HCT116 (cell line): ENCODE data around the gene KLHL6. TPM values are rescaled to one million over a fixed set of nuclear protein-coding genes. Genes with fewer than 3 reads are reported as not detected.

ENCODE experiments used
- ATAC-seq: fragments of 200-7000 bp; cut with Tn5 transposase; 2 replicates; pipeline ENCODE4 v1.9.1; 2020; ENCODE audit warnings: mild to moderate bottlenecking, moderate library complexity
- BruUV-seq: library from RNA; stranded (reverse); fragments of 400-500 nt; replicated peaks from 2 replicates; lab custom pipeline; 2021; lab: Mats Ljungman, UMichigan
- CTCF ChIA-PET: fragments of 300-600 bp; sonication (Branson Sonifier 250); formaldehyde crosslinking; loops from one replicate; lab custom pipeline; 2021; ENCODE audit warnings: antibody characterized with exemption; lab: Charles Lee
- POLR2A ChIA-PET: fragments of 300-600, 350-600 bp; sonication (Branson Sonifier 250); formaldehyde crosslinking; loops from one replicate; lab custom pipeline; 2021; ENCODE audit warnings: antibody characterized with exemption; lab: Charles Lee
- RAD21 ChIA-PET, 2 experiments: fragments of 300-600 bp; sonication (Branson Sonifier 250); formaldehyde crosslinking; loops; one replicate each; lab custom pipeline; 2023; ENCODE audit warnings: low total read pairs in 2 of 2; ENCODE audit not compliant: uncharacterized antibody in 2 of 2, unreplicated experiment in 2 of 2, low non-redundant PET in 1 of 2; lab: Charles Lee
- DNase-seq: peaks from one replicate; pipeline ENCODE4 v3.0.0-alpha.2; 2010; ENCODE audit warnings: low read depth, low spot score
- H2AFZ ChIP-seq: fragments of 200-600 bp; shearing (Covaris generic), sonication (generic); 2 replicates; pipeline ENCODE4 v1.6.1; 2017; ENCODE audit warnings: low read depth, mixed run types, mixed read lengths, antibody characterized with exemption, low read length; ENCODE audit not compliant: poor library complexity, severe bottlenecking
- H3K27ac ChIP-seq: 2 replicates; pipeline ENCODE4 v1.5.1; 2012; ENCODE audit warnings: low read depth, low read length
- H3K27me3 ChIP-seq: fragments of 200-600 bp; sonication (generic); 2 replicates; pipeline ENCODE4 v1.6.1; 2016; ENCODE audit warnings: mixed run types, low read length, mixed read lengths; ENCODE audit not compliant: insufficient read depth
- H3K36me3 ChIP-seq, 2 experiments: fragments of 200-500 bp in 1 of 2; fragments of 200-600 bp in 1 of 2; sonication (Bioruptor generic) in 1 of 2; sonication (generic) in 1 of 2; 2 replicates each; pipeline versions ENCODE4 v1.5.1 to v1.6.1; 2014 to 2016; ENCODE audit warnings: low read length in 2 of 2, inconsistent platforms in 1 of 2, mixed read lengths in 1 of 2, mixed run types in 1 of 2; ENCODE audit not compliant: insufficient read depth in 2 of 2, control insufficient read depth in 1 of 2
- H3K4me1 ChIP-seq, 2 experiments: fragments of 200-600 bp in 1 of 2; sonication (generic) in 1 of 2; 2 replicates each; pipeline versions ENCODE4 v1.5.1 to v1.6.1; 2012 to 2017; ENCODE audit warnings: low read length in 2 of 2, inconsistent platforms in 1 of 2, mild to moderate bottlenecking in 1 of 2, mixed read lengths in 1 of 2, mixed run types in 1 of 2, moderate library complexity in 1 of 2; ENCODE audit not compliant: insufficient read depth in 2 of 2, control insufficient read depth in 1 of 2
- H3K4me2 ChIP-seq: fragments of 200-600 bp; sonication (generic); 2 replicates; pipeline ENCODE4 v1.6.1; 2017; ENCODE audit warnings: mixed run types, low read length, mixed read lengths
- H3K4me3 ChIP-seq, 2 experiments: fragments of 200-600 bp in 1 of 2; sonication (generic) in 1 of 2; replicated peaks in 1 of 2; 2 replicates each; pipeline ENCODE4 v1.5.1; 2011 to 2016; ENCODE audit warnings: low read length in 2 of 2, control low read depth in 1 of 2, low read depth in 1 of 2, mild to moderate bottlenecking in 1 of 2, mixed read lengths in 1 of 2, mixed run types in 1 of 2
- H3K79me2 ChIP-seq: fragments of 200-600 bp; sonication (generic); 2 replicates; pipeline ENCODE4 v1.6.1; 2017; ENCODE audit warnings: mild to moderate bottlenecking, mixed run types, low read length, moderate library complexity, mixed read lengths; ENCODE audit not compliant: insufficient read depth
- H3K9ac ChIP-seq: fragments of 200-600 bp; sonication (generic); 2 replicates; pipeline ENCODE4 v1.6.1; 2016; ENCODE audit warnings: low read length, mixed read lengths
- H3K9me2 ChIP-seq: fragments of 200-600 bp; sonication (generic), shearing (Covaris generic); 2 replicates; pipeline ENCODE4 v1.6.1; 2017; ENCODE audit warnings: mixed run types, mild to moderate bottlenecking, moderate library complexity; ENCODE audit not compliant: insufficient read depth
- H3K9me3 ChIP-seq, 2 experiments: fragments of 200-500 bp in 1 of 2; fragments of 200-600 bp in 1 of 2; sonication (Bioruptor generic) in 1 of 2; sonication (generic) in 1 of 2; 2 replicates each; pipeline ENCODE4 v1.6.1; 2014 to 2017; ENCODE audit warnings: low read length in 2 of 2, mixed read lengths in 2 of 2, inconsistent platforms in 1 of 2, low read depth in 1 of 2, mild to moderate bottlenecking in 1 of 2, mixed run types in 1 of 2, moderate library complexity in 1 of 2; ENCODE audit not compliant: control insufficient read depth in 1 of 2, insufficient read depth in 1 of 2
- H4K20me1 ChIP-seq: fragments of 200-600 bp; sonication (generic), shearing (Covaris generic); 2 replicates; pipeline ENCODE4 v1.6.1; 2017; ENCODE audit warnings: mixed run types, mild to moderate bottlenecking, moderate library complexity; ENCODE audit not compliant: insufficient read depth
- CBX3 ChIP-seq: IDR thresholded peaks from 2 replicates; pipeline ENCODE4 v1.6.1; 2012; ENCODE audit warnings: low read depth
- CEBPB ChIP-seq: IDR thresholded peaks from 2 replicates; pipeline ENCODE4 v1.6.1; 2012; ENCODE audit warnings: low read depth
- ELF1 ChIP-seq: IDR thresholded peaks from 2 replicates; pipeline ENCODE4 v1.6.1; 2012; ENCODE audit warnings: low read depth, borderline replicate concordance
- EZH2 ChIP-seq: fragments of 200-600 bp; sonication (generic); IDR thresholded peaks from 2 replicates; pipeline ENCODE4 v1.6.1; 2017; ENCODE audit warnings: antibody characterized with exemption, mixed run types
- EZH2phosphoT487 ChIP-seq: fragments of 200-600 bp; IDR thresholded peaks from 2 replicates; pipeline ENCODE4 v1.6.1; 2018; ENCODE audit warnings: antibody characterized with exemption, borderline replicate concordance
- FOSL1 ChIP-seq: IDR thresholded peaks from 2 replicates; pipeline ENCODE4 v1.6.1; 2012; ENCODE audit warnings: low read depth
- JUND ChIP-seq: IDR thresholded peaks from 2 replicates; pipeline ENCODE4 v1.6.1; 2012
- POLR2A ChIP-seq: IDR thresholded peaks from 2 replicates; pipeline ENCODE4 v1.7.0; 2011; ENCODE audit warnings: borderline replicate concordance; ENCODE audit not compliant: insufficient read depth, insufficient read length; ENCODE audit errors: extremely low read depth
- POLR2AphosphoS5 ChIP-seq: IDR thresholded peaks from 2 replicates; pipeline ENCODE4 v1.6.1; 2011; ENCODE audit warnings: mild to moderate bottlenecking, low read depth, low read length, moderate library complexity
- RAD21 ChIP-seq: IDR thresholded peaks from 2 replicates; pipeline ENCODE4 v1.6.1; 2012; ENCODE audit warnings: low read depth, mild to moderate bottlenecking
- SIN3A ChIP-seq: IDR thresholded peaks from 2 replicates; pipeline ENCODE4 v1.6.1; 2012; ENCODE audit warnings: low read depth
- SP1 ChIP-seq: IDR thresholded peaks from 2 replicates; pipeline ENCODE4 v1.6.1; 2012; ENCODE audit warnings: low read depth
- SRF ChIP-seq: IDR thresholded peaks from 2 replicates; pipeline ENCODE4 v1.6.1; 2012; ENCODE audit warnings: low read depth
- TCF7L2 ChIP-seq: IDR thresholded peaks from 2 replicates; pipeline ENCODE4 v1.7.0; 2011; ENCODE audit warnings: borderline replicate concordance, inconsistent platforms; ENCODE audit not compliant: insufficient read depth, insufficient read length; ENCODE audit errors: extremely low read depth
- YY1 ChIP-seq: IDR thresholded peaks from 2 replicates; pipeline ENCODE4 v1.6.1; 2011; ENCODE audit warnings: low read length, low read depth, moderate library complexity, mild to moderate bottlenecking; ENCODE audit not compliant: insufficient replicate concordance; ENCODE audit errors: extremely low read depth
- ZNF274 ChIP-seq: fragments of 200-500 bp; sonication (Bioruptor generic); IDR thresholded peaks from 2 replicates; pipeline ENCODE4 v1.6.1; 2014; ENCODE audit warnings: mild to moderate bottlenecking, low read depth, low read length, inconsistent platforms
- intact Hi-C: fragments of 100-400 bp; cut with micrococcal nuclease; formaldehyde crosslinking; loops from 2 replicates; pipeline ENCODE4 v1.10.0; 2022
- total RNA-seq: library from RNA; stranded (reverse); gene quantifications from one replicate; pipeline ENCODE4 v1.2.1, GENCODE V29; 2021; ENCODE audit not compliant: unreplicated experiment
- TF ChIP-seq, protein P1 (sequence below): IDR thresholded peaks from 2 replicates; pipeline ENCODE4 v1.6.1; 2012
- TF ChIP-seq, protein P2 (sequence below): IDR thresholded peaks from 2 replicates; pipeline ENCODE4 v1.6.1; 2012; ENCODE audit warnings: low read depth
- TF ChIP-seq, protein P3 (sequence below), 3 experiments: fragments of 200-600 bp in 1 of 3; sonication (generic) in 1 of 3; IDR thresholded peaks in 2 of 3; conservative IDR thresholded peaks in 1 of 3; 2 replicates each; pipeline ENCODE4 v1.5.1; 2012 to 2017; ENCODE audit warnings: low read depth in 2 of 3, low read length in 2 of 3, antibody characterized with exemption in 1 of 3, borderline replicate concordance in 1 of 3, control low read depth in 1 of 3, mild to moderate bottlenecking in 1 of 3, mixed read lengths in 1 of 3, mixed run types in 1 of 3, moderate library complexity in 1 of 3; ENCODE audit not compliant: insufficient read depth in 1 of 3
- TF ChIP-seq, protein P4 (sequence below): IDR thresholded peaks from 2 replicates; pipeline ENCODE4 v1.6.1; 2012

Gene KLHL6
- total RNA-seq, 1 experiment from 2014 or later: 0.15 TPM

DNA sequence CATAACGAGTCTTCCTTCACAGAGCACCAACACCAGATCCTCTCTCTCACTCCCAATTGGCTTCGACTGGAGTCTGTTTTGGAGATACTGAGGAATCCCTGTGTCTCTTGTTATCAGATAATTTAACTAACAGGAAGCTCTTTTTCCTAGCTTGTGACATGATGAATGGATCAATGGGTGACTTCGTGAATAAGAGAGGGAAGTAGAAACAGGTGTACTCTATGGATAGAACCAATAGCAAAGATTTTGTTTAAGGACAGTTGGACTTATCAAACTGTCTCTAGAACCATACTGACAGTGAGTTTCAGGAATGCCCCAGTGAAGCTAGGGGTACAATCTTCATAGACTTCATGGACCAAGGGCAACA lies 29.4 kb upstream of the KLHL6 start (continued):
- TF ChIP-seq, protein P1, sequence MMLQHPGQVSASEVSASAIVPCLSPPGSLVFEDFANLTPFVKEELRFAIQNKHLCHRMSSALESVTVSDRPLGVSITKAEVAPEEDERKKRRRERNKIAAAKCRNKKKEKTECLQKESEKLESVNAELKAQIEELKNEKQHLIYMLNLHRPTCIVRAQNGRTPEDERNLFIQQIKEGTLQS: no peak
- no peak for TF ChIP-seq FOSL1
- no peak for TF ChIP-seq ELF1
- TF ChIP-seq SIN3A: no peak
- no peak for TF ChIP-seq JUND

DNA sequence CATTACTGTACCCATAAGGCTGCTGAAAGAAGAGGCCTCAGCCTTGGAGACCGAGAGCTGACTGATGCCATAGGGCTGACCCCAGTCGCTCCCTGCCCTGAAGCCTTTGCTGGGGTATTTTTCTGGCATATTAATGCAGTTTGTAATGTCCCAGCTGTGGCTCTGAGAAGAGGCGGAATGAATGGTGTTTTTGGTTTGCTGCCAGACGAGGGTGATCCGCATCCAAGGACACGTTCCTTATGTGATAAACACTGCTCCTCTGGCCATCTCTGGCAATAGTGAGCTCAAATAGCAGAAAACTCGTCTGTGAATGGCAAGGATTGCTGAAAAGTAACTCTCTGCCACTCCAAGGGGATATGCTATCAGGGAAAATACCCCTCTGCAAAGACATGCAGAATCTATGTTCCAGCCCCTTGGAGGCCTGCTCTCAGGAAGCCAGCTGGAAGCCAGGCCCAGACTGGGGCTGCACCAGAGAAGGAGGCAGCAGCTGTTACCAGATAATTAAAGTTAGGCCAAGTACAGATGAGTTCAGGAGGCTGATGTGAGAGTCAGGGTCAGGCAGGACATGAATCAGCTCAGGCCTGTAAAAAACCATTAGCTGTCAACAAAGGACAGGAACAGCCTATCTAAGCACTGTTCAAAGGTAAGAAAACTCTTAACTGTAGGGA lies 28.9 kb upstream of the KLHL6 start:
- ATAC-seq: no peak

More for the DNA sequence above, 28.9 kb upstream of the KLHL6 start:
- BruUV-seq: no TSS peak
- Histone ChIP-seq H3K4me1 (no peaks in the 10 kb centered on the region), H3K4me3 (no peak overlapping the region), H3K9me3 (no peaks in the 10 kb centered on the region), H3K9ac (no peak overlapping the region), H3K4me2 (no peak overlapping the region), H3K9me2 (no peaks in the 10 kb centered on the region), H3K27me3 (no peaks in the 10 kb centered on the region), H3K27ac (no peak overlapping the region), H4K20me1 (no peaks in the 10 kb centered on the region), H3K79me2 (no peaks in the 10 kb centered on the region), H3K36me3 (no peaks in the 10 kb centered on the region), H2AFZ (no peak overlapping the region)
- DNase-seq: no peak
- ChIA-PET CTCF (no interaction called here), RAD21 (no interaction called here), POLR2A (interaction anchor here (0.7 kb wide), 1 partner anchor 311 kb away, joined by 3 read pairs; no protein-coding TSS in a partner anchor)
- TF ChIP-seq ELF1 (no peak), EZH2 (no peak), POLR2AphosphoS5 (no peak), SIN3A (no peak), ZNF274 (no peak), EZH2phosphoT487 (no peak), CBX3 (no peak), CEBPB (no peak), YY1 (no peak), POLR2A (no peak), SRF (no peak), TCF7L2 (no peak), RAD21 (no peak), FOSL1 (no peak), SP1 (no peak)
- TF ChIP-seq, protein P1: no peak
- TF ChIP-seq, protein P2, sequence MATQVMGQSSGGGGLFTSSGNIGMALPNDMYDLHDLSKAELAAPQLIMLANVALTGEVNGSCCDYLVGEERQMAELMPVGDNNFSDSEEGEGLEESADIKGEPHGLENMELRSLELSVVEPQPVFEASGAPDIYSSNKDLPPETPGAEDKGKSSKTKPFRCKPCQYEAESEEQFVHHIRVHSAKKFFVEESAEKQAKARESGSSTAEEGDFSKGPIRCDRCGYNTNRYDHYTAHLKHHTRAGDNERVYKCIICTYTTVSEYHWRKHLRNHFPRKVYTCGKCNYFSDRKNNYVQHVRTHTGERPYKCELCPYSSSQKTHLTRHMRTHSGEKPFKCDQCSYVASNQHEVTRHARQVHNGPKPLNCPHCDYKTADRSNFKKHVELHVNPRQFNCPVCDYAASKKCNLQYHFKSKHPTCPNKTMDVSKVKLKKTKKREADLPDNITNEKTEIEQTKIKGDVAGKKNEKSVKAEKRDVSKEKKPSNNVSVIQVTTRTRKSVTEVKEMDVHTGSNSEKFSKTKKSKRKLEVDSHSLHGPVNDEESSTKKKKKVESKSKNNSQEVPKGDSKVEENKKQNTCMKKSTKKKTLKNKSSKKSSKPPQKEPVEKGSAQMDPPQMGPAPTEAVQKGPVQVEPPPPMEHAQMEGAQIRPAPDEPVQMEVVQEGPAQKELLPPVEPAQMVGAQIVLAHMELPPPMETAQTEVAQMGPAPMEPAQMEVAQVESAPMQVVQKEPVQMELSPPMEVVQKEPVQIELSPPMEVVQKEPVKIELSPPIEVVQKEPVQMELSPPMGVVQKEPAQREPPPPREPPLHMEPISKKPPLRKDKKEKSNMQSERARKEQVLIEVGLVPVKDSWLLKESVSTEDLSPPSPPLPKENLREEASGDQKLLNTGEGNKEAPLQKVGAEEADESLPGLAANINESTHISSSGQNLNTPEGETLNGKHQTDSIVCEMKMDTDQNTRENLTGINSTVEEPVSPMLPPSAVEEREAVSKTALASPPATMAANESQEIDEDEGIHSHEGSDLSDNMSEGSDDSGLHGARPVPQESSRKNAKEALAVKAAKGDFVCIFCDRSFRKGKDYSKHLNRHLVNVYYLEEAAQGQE: no peak
- TF ChIP-seq, protein P3, sequence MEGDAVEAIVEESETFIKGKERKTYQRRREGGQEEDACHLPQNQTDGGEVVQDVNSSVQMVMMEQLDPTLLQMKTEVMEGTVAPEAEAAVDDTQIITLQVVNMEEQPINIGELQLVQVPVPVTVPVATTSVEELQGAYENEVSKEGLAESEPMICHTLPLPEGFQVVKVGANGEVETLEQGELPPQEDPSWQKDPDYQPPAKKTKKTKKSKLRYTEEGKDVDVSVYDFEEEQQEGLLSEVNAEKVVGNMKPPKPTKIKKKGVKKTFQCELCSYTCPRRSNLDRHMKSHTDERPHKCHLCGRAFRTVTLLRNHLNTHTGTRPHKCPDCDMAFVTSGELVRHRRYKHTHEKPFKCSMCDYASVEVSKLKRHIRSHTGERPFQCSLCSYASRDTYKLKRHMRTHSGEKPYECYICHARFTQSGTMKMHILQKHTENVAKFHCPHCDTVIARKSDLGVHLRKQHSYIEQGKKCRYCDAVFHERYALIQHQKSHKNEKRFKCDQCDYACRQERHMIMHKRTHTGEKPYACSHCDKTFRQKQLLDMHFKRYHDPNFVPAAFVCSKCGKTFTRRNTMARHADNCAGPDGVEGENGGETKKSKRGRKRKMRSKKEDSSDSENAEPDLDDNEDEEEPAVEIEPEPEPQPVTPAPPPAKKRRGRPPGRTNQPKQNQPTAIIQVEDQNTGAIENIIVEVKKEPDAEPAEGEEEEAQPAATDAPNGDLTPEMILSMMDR (IDR thresholded peaks at IDR 0.05 in 2 of 3, conservative IDR thresholded peaks at IDR 0.05 in 1 of 3; ENCODE audit: borderline replicate concordance in 1 of 3, insufficient read depth in 1 of 3, low read depth in 2 of 3, low read length in 2 of 3): no peak
- TF ChIP-seq, protein P4, sequence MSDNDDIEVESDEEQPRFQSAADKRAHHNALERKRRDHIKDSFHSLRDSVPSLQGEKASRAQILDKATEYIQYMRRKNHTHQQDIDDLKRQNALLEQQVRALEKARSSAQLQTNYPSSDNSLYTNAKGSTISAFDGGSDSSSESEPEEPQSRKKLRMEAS: no peak
- intact Hi-C loops: no loop called here
